GM18520 (cell line): ENCODE results near the gene HSD17B14.
"Not testable (repeated sequence)": the region's sequence is repeated elsewhere in the genome, so short reads cannot be mapped to it uniquely, and the experiment has no call there.

Experiments used
- ATAC-seq: cut with Tn5 transposase; IDR thresholded peaks from one replicate; pipeline ENCODE4 v1.9.1; 2021; ENCODE audit not compliant: unreplicated experiment

HSD17B14 gene

DNA sequence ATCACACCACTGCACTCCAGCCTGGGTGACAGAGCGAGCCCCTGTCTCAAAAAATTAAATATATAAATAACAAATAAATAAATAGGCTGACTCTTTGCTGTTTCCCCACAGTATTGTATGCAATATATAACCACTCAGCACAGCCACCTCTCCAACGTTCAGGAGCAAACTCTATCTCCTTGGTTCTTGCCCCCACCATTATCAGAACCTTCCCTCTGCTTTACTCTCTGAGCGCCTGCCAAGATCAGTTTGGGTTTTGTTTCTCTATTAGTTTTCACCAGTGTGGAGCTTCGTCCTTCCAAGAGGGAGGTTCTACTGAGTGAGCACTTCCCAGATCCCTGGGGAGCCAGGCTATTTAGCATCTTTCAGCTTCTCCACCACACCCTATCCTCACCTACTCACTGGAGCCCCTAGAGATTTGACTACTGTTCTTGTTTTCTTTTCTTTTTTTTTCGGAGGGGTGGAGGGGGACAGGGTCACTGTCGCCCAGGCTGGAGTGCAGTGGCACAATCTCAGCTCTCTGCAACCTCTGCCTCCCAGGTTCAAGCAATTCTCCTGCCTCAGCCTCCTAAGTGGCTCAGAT, 68.0 kb downstream of the HSD17B14 start:
- not testable (repeated sequence) for ATAC-seq

DNA sequence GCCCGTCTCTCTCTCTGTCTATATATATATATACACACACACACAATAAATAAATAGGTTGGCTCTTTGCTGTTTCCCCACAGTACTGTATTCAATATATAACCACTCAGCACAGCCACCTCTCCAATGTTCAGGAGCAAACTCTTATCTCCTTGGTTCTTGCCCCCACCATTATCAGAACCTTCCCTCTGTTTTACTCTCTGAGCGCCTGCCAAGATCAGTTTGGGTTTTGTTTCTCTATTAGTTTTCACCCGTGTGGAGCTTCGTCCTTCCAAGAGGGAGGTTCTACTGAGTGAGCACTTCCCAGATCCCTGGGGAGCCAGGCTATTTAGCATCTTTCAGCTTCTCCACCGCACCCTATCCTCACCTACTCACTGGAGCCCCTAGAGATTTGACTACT, 70.5 kb downstream of the HSD17B14 start:
- ATAC-seq: not testable (repeated sequence)
